Parathyroid adenoma (tissue), 2 donors: Measurements from ENCODE around the gene ALK.

ENCODE experiments used
- H2AFZ ChIP-seq: fragments of 300-600 bp; sonication (generic); one replicate; pipeline ENCODE4 v1.7.0; 2017; ENCODE audit warnings: antibody characterized with exemption, mild to moderate bottlenecking
- H3K27ac ChIP-seq: fragments of 300-600 bp; sonication (generic); one replicate; pipeline ENCODE4 v1.7.0; 2017
- H3K27me3 ChIP-seq: fragments of 300-600 bp; sonication (generic); one replicate; pipeline ENCODE4 v1.7.0; 2017; ENCODE audit warnings: low read length; ENCODE audit not compliant: control insufficient read depth, insufficient read depth
- H3K36me3 ChIP-seq: fragments of 300-600 bp; sonication (generic); one replicate; pipeline ENCODE4 v1.7.0; 2017; ENCODE audit warnings: low read length; ENCODE audit not compliant: control insufficient read depth, insufficient read depth
- H3K4me1 ChIP-seq: fragments of 300-600 bp; sonication (generic); one replicate; pipeline ENCODE4 v1.7.0; 2017; ENCODE audit warnings: control low read depth
- H3K4me2 ChIP-seq: fragments of 300-600 bp; sonication (generic); one replicate; pipeline ENCODE4 v1.7.0; 2017; ENCODE audit warnings: low read length
- H3K4me3 ChIP-seq: fragments of 300-600 bp; sonication (generic); one replicate; pipeline ENCODE4 v1.7.0; 2017; ENCODE audit warnings: low read depth, low read length
- H3K79me2 ChIP-seq: fragments of 300-600 bp; sonication (generic); one replicate; pipeline ENCODE4 v1.7.0; 2017; ENCODE audit warnings: control low read depth
- H3K9ac ChIP-seq: fragments of 300-600 bp; sonication (generic); one replicate; pipeline ENCODE4 v1.7.0; 2017; ENCODE audit warnings: mild to moderate bottlenecking
- H3K9me3 ChIP-seq: fragments of 300-600 bp; sonication (generic); one replicate; pipeline ENCODE4 v1.7.0; 2017; ENCODE audit warnings: low read length; ENCODE audit not compliant: control insufficient read depth
- TF ChIP-seq, protein P1 (sequence below): fragments of 300-600 bp; sonication (generic); IDR thresholded peaks from one replicate; pipeline ENCODE4 v1.7.0; 2017; ENCODE audit warnings: antibody characterized with exemption, mild to moderate bottlenecking
- donor health status: primary hyperparathyroidism.

Gene ALK

DNA sequence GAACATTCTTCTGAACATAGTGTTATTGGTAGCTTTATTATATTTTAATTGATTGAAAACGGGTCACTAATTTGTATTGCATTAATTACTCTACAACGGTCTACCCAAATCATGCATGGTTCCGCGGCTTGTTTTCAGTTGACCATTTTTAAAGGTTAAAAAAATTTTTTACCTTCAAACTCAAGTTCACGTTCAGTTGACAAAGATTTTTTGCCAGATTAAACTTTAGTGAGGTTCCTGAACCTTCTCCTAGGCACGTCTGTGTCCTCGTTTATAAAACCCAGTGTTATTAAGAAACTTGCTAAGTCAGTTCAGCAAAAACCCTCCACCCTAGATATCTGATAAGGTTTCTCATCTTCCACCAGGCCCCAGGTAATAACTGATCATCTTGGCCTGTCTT is 331.2 kb downstream of the ALK start:
- Histone ChIP-seq H3K9me3 (no peaks in the 10 kb centered on the region), H3K4me2 (no peak overlapping the region), H3K4me1 (no peaks in the 10 kb centered on the region), H3K27me3 (no peaks in the 10 kb centered on the region), H3K79me2 (no peaks in the 10 kb centered on the region), H2AFZ (no peak overlapping the region), H3K36me3 (no peaks in the 10 kb centered on the region), H3K9ac (no peak overlapping the region), H3K4me3 (no peak overlapping the region), H3K27ac (no peak overlapping the region)
- TF ChIP-seq, protein P1, sequence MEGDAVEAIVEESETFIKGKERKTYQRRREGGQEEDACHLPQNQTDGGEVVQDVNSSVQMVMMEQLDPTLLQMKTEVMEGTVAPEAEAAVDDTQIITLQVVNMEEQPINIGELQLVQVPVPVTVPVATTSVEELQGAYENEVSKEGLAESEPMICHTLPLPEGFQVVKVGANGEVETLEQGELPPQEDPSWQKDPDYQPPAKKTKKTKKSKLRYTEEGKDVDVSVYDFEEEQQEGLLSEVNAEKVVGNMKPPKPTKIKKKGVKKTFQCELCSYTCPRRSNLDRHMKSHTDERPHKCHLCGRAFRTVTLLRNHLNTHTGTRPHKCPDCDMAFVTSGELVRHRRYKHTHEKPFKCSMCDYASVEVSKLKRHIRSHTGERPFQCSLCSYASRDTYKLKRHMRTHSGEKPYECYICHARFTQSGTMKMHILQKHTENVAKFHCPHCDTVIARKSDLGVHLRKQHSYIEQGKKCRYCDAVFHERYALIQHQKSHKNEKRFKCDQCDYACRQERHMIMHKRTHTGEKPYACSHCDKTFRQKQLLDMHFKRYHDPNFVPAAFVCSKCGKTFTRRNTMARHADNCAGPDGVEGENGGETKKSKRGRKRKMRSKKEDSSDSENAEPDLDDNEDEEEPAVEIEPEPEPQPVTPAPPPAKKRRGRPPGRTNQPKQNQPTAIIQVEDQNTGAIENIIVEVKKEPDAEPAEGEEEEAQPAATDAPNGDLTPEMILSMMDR: no peak

DNA sequence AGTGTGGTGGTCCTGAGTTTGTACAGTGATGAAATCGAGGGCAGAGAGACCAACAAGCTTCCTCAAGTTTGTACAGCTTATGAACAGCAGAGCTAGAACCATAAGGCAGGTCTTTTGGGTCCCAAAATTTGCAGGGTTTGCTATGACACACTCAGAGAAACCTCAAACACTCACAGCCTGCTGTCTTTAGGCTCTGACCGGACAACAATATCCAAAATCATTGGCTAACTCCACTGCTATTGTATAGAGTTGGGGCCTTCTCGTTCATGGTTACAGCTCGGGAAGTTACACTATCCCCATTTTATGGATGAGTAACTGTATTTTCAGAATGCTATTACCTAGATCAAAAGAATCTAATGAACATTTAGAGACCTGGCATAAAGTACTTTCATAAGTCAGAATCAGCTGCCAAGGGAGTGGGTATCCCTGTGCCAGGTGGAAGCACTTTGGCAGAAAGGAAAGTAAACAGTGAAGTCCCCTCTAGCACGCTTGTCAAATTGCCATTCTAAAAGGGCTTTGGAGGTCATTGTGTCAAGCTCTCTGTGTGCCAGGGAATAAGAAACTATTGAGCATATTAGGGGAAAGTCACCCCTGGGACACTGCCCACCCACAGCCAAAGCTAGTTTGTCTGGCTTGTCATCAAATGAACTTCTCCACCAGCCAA is 331.8 kb downstream of the ALK start:
- Histone ChIP-seq H2AFZ (no peak overlapping the region), H3K4me3 (no peak overlapping the region), H3K27me3 (no peaks in the 10 kb centered on the region), H3K9ac (no peak overlapping the region), H3K79me2 (no peaks in the 10 kb centered on the region), H3K36me3 (no peaks in the 10 kb centered on the region), H3K4me2 (no peak overlapping the region), H3K27ac (no peak overlapping the region), H3K4me1 (no peaks in the 10 kb centered on the region), H3K9me3 (no peaks in the 10 kb centered on the region)
- TF ChIP-seq, protein P1: no peak

DNA sequence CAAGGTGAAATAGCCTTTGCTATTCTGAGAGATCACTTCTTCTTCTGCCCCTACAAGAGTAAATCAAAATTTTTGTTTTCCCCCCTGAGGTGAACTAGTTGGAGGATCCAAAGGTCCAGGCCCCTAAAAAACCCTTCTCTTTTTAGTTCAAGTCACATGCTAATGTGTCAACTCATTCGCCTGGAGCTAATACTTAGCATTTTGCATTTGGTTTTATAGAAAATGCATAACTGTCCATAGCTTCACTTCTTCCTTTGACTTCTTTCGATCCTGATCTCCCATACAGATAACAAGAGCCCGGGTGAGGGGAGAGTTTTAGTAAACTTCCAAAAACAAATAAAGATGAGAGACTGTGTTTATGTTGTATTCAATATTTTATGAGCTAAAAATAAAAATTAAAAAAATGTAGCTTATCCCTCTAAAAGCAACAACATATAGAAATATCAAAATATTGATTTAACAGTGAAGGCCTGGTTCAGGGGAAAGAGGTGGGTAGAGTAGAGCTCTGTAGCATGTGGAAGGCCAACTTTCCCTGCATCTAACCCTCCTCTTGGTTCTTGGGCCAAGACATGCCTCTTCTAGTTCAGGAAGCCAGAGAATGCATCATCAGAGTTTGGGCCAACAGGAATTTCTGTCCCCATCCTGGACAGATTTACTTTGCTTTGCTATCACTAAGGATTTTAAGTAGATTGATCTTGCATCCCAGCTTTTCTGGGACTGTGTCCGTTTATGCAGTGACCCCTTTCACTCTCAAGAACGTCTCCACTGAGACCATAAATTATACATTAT is 333.8 kb downstream of the ALK start:
- Histone ChIP-seq H3K4me1 (no peaks in the 10 kb centered on the region), H2AFZ (no peak overlapping the region), H3K79me2 (no peaks in the 10 kb centered on the region), H3K4me2 (no peak overlapping the region), H3K36me3 (no peaks in the 10 kb centered on the region), H3K27me3 (no peaks in the 10 kb centered on the region), H3K9me3 (no peaks in the 10 kb centered on the region), H3K27ac (no peak overlapping the region), H3K4me3 (no peak overlapping the region), H3K9ac (no peak overlapping the region)
- TF ChIP-seq, protein P1: no peak

DNA sequence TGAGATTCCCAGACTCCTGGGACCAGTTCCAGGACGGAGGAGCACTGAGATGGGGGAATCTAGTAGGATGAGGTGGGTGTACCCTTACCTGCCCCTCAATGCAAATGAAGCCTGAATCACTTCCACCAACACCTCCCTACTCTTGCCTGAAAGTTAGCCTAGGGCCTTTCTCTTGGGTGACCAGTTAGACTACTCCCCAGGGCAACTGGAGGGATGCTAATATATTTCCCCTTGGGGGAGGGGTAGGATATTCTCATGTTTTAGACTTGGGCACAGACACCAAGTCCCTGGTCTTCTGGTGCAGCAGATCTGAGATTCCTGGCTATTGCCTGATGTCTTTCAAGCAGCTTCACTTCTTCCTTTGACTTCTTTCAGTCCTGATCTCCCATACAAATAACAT is 334.5 kb downstream of the ALK start:
- Histone ChIP-seq H2AFZ (no peak overlapping the region), H3K4me3 (no peak overlapping the region), H3K4me2 (no peak overlapping the region), H3K9me3 (no peaks in the 10 kb centered on the region), H3K4me1 (no peaks in the 10 kb centered on the region), H3K36me3 (no peaks in the 10 kb centered on the region), H3K27me3 (no peaks in the 10 kb centered on the region), H3K27ac (no peak overlapping the region), H3K79me2 (no peaks in the 10 kb centered on the region), H3K9ac (no peak overlapping the region)
- TF ChIP-seq, protein P1: no peak
